HG03342 (cell line): ENCODE data around the gene ATOSB.
A peak's percentile ranks its signal among the peaks of the same experiment; 100 is the strongest.
"Not testable (repeated sequence)": the region's sequence is repeated elsewhere in the genome, so short reads cannot be mapped to it uniquely, and the experiment has no call there.

Source experiments
- ATAC-seq: cut with Tn5 transposase; IDR thresholded peaks from one replicate; pipeline ENCODE4 v1.9.1; 2021; ENCODE audit warnings: mild to moderate bottlenecking, moderate library complexity; ENCODE audit not compliant: unreplicated experiment

The ATOSB gene, protein sequence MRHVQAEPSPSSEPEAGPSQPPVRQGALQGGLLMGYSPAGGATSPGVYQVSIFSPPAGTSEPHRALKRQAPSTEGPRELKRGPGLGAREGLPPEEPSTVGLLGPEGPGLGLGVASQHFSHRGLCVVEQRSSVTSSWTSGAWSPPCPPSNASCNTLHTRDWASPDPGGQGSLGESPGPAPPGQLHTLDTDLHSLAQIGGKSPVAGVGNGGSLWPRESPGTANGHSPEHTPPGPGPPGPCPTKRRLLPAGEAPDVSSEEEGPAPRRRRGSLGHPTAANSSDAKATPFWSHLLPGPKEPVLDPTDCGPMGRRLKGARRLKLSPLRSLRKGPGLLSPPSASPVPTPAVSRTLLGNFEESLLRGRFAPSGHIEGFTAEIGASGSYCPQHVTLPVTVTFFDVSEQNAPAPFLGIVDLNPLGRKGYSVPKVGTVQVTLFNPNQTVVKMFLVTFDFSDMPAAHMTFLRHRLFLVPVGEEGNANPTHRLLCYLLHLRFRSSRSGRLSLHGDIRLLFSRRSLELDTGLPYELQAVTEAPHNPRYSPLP

DNA sequence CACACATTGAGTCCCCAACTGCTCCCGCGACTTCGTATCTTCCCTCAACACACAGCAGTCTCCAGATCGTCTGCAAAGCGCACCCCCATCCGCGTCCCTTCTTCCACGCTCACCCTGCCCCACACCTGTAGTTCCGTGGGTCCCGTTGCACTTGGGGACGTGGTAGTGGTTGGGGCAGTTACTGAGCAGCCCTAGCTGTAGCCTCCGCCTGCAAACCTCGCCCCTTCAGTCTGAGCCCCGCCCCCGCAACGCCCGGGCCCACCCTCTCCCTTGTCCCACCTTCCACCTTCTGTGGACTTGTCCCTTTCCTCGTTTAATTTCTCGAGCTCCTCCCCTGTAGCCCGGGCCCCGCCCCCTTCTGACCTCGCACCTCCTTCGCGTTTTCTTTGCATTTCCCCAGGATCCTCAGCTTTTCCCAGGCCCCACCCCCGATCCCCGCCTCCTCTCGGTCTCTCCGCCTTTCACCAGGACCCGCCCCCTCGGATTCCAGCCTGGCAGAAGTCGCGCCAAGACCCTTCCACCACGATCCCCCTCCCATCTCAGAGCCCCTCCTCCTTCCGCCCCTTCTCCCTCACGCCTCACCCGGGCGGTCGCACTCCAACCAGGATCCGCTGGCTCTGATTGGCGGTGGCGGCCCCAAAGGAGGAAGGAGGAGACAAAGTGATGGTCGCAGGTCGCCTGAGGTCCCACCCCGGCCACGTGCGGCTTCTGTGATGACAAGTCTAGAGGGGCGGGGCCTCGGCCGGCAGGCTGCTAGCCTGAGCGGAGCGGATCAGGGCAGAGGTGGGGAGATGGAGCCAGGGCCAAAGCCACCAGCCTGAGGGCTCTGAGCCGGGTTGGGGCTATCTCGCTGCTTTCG lies at the start of gene ATOSB:
Gene ATOSB (minus strand): TSS at position 183 of the 859 bp plus-strand sequence. CDS start 7,588 bp downstream, outside the sequence.
- ATAC-seq, result peak; percentile 54

DNA sequence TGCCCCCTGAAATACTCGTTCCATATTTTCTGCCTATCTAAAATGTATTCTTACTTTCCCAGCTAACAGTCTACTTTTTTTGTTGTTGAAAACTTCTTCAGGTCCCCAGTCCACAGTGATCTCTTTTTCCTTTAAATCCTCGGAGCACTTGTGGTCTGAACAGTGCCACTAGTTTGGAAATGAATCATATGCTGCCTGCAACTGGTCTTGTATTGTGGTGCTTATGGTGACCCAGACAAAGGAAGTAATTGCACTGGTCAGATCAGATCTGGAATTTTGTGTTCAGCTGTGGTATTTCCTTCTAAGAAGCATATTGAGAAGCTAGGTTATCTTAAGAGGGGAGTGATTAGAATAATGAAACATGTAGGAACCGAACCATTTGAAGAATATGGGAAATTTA lies 49.0 kb upstream of the ATOSB start:
- ATAC-seq, result no peak

GRCh38 chr9:35163413-35163812 lies 47.8 kb upstream of the ATOSB start:
- no peak for ATAC-seq

GRCh38 chr9:35162605-35163315 lies 47.1 kb upstream of the ATOSB start:
- no peak for ATAC-seq

GRCh38 chr9:35161713-35162604 lies 46.3 kb upstream of the ATOSB start, which contains the start of gene UNC13B:
UNC13B (plus strand) TSS chr9:35162009; CDS start chr9:35162284, 275 bp downstream.
- ATAC-seq, result peak; percentile 58

DNA sequence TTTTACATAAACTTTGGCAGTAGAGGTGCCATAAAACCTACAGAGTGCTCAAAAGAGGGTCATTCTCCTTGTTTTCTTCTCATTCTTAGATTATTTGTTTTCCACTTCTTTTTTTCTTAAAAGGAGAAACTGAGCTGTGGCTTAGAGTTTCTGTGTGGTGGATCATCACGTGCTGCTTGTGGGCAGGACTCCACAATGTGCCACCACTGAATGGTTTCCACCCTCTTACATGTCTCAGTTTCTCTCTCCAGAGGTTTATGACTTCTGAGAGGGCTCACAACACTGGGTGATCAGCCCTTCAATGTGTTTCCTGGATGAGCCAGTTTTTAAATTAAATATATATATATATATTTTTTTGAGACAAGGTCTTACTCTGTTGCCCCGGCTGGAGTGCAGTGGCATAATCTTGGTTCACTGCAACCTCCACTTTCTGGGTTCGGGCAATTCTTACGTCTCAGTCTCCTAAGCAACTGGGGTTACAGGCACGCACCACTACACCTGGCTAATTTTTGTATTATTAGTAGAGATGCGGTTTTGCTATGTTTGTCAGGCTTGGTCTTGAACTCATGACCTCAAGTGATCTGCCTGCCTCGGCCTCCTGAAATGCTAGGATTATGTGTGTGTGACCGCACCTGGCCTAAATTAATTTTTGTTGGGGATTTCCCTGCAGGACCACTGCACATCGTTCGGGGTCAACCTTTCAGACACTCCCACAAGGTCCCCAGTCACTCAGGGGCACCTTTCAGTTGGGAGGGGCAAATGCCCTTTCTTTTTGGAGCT lies 43.0 kb upstream of the ATOSB start:
- no peak for ATAC-seq

GRCh38 chr9:35157836-35158235 lies 42.2 kb upstream of the ATOSB start:
- ATAC-seq, result not testable (repeated sequence)

DNA sequence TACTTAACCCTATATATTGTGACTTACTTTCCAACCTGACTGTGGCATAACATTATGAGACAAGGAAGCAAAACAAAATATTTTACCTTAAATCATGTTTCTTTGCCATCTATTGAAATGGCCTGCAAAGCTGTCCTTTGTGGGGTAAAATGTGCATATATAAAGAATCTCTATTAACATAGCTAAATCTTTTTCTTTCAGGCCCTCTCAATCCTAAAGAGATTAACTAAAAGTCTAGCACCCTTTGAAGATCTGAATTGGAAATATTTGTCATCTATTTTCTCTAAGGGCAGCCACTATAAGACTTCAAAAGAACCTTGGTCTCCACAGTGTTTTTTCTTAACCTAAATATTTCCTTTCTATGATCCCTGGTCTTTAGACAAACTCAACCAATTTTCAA lies 41.1 kb upstream of the ATOSB start:
- no peak for ATAC-seq

GRCh38 chr9:35152926-35153325 lies 37.3 kb upstream of the ATOSB start:
- ATAC-seq, result no peak

GRCh38 chr9:35147941-35148563 lies 32.4 kb upstream of the ATOSB start:
- ATAC-seq, result not testable (repeated sequence)

- no peak for ATAC-seq
Measured at GRCh38 chr9:35142037-35142436, 26.4 kb upstream of the ATOSB start.

- no peak for ATAC-seq
Measured at GRCh38 chr9:35140093-35140492, 24.4 kb upstream of the ATOSB start.

DNA sequence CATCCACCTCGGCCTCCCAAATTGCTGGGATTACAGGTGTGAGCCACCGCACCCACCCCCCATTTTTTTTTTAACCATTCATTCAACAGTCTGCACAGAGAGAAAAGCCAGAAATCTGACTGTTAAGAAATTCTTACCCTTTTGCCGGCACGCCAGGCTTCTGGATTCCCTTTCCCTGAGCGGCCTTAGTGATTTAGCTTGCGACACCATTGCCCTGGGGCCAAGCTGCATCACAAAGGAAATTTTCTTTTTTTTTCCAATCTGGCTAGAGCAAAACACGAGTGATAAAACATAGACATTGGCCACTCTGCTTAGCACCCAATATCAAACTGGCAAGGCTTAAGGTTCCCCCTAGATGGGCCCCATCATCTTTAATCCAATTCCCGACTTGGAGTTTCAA lies 21.2 kb upstream of the ATOSB start:
- no peak for ATAC-seq

- ATAC-seq, result no peak
Measured at GRCh38 chr9:35135988-35136387, 20.3 kb upstream of the ATOSB start.

- no peak for ATAC-seq
Measured at GRCh38 chr9:35134920-35135319, 19.3 kb upstream of the ATOSB start.

DNA sequence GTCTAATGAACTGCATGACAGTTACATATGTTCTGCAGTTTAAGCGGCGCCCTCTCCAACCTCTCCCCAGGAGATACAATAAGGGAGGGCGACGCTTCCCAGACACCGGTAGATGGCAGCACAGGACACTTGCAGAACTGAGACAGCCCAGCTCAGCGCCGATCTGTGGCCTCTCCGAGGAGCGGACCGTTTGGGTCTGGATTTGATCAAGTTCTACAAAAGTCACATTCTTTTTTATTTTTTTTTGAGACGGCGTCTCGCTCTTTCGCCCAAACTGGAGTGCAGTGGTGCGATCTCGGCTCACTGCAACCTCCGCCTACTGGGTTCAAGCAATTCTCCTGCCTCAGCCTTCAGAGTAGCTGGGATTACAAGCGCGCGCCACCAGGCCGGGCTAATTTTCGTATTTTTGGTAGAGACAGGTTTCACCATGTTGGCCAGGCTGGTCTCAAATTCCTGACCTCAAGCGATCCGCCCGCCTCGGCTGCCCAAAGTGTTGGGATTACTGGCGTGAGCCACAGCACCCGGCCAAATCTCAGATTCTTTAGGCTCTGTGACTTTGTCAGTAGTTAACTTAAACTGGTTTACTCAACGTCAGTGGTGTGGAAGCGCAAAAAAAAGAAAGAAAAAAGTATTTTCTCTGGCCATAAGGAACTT lies 1.4 kb upstream of the ATOSB start:
- peak; percentile 46 for ATAC-seq

DNA sequence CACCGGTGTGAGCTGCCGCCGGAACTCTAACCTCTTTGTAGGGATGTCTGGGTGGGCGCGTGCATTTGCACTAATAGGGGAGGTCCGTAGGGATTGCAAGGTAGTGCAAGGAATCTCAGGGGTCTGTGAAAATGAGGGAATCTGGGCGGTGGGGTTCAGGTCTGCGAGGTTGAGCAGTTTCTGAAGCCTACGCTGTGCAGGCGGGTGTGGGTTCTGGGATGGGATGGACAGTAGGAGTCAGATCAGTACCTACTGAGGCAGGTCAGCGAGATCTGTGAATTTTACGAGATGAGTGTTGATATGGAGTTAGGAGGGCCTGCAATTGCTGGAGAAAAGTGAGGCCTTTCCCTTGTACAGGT lies 856 bp upstream of the ATOSB start:
- peak; percentile 0 for ATAC-seq
